ENCODE data around the gene FAM20C.

Gene FAM20C

GRCh38 chr7:249989-250388, 57.6 kb downstream of the FAM20C start:
- no peak for DNase-seq (ENCODE audit: low read depth)
- H3K4me3 ChIP-seq (ENCODE audit: low read depth, low read length): no peak overlapping the region

GRCh38 chr7:250523-250922, 58.2 kb downstream of the FAM20C start:
- DNase-seq (ENCODE audit: low read depth): no peak
- H3K4me3 ChIP-seq (ENCODE audit: low read depth, low read length): no peak overlapping the region

- DNase-seq (ENCODE audit: low read depth): no peak
- H3K4me3 ChIP-seq (ENCODE audit: low read depth, low read length): no peak overlapping the region
Measured at GRCh38 chr7:251005-251404, 58.6 kb downstream of the FAM20C start.

- DNase-seq (ENCODE audit: low read depth): no peak
- H3K4me3 ChIP-seq (ENCODE audit: low read depth, low read length): no peak overlapping the region
Measured at GRCh38 chr7:251446-252175, 59.2 kb downstream of the FAM20C start.

GRCh38 chr7:252216-252965, 60.0 kb downstream of the FAM20C start:
- no peak overlapping the region for H3K4me3 ChIP-seq (ENCODE audit: low read depth, low read length)
- DNase-seq (ENCODE audit: low read depth): no peak

- DNase-seq (ENCODE audit: low read depth): no peak
Measured at GRCh38 chr7:252981-253380, 60.6 kb downstream of the FAM20C start.

GRCh38 chr7:253581-254336, 61.4 kb downstream of the FAM20C start:
- H3K4me3 ChIP-seq (ENCODE audit: low read depth, low read length): no peak overlapping the region
- DNase-seq (ENCODE audit: low read depth): no peak

More at GRCh38 chr7:252981-253380, 60.6 kb downstream of the FAM20C start:
- no peak overlapping the region for H3K4me3 ChIP-seq (ENCODE audit: low read depth, low read length)

GRCh38 chr7:254337-255037, 62.1 kb downstream of the FAM20C start:
- H3K4me3 ChIP-seq (ENCODE audit: low read depth, low read length): no peak overlapping the region
- no peak for DNase-seq (ENCODE audit: low read depth)

- DNase-seq (ENCODE audit: low read depth): no peak
- no peak overlapping the region for H3K4me3 ChIP-seq (ENCODE audit: low read depth, low read length)
Measured at GRCh38 chr7:255038-255435, 62.7 kb downstream of the FAM20C start.

GRCh38 chr7:255721-256361, 63.5 kb downstream of the FAM20C start:
- no peak for DNase-seq (ENCODE audit: low read depth)
- no peak overlapping the region for H3K4me3 ChIP-seq (ENCODE audit: low read depth, low read length)

- DNase-seq (ENCODE audit: low read depth): no peak
Measured at GRCh38 chr7:256461-256940, 64.1 kb downstream of the FAM20C start.

GRCh38 chr7:256981-257646, 64.7 kb downstream of the FAM20C start:
- no peak for DNase-seq (ENCODE audit: low read depth)
- no peak overlapping the region for H3K4me3 ChIP-seq (ENCODE audit: low read depth, low read length)

More at GRCh38 chr7:256461-256940, 64.1 kb downstream of the FAM20C start:
- no peak overlapping the region for H3K4me3 ChIP-seq (ENCODE audit: low read depth, low read length)

GRCh38 chr7:257647-257992, 65.2 kb downstream of the FAM20C start:
- DNase-seq (ENCODE audit: low read depth): no peak

GRCh38 chr7:258476-259190, 66.3 kb downstream of the FAM20C start:
- DNase-seq (ENCODE audit: low read depth): no peak
- no peak overlapping the region for H3K4me3 ChIP-seq (ENCODE audit: low read depth, low read length)

More at GRCh38 chr7:257647-257992, 65.2 kb downstream of the FAM20C start:
- no peak overlapping the region for H3K4me3 ChIP-seq (ENCODE audit: low read depth, low read length)

GRCh38 chr7:259191-259505, 66.8 kb downstream of the FAM20C start:
- no peak for DNase-seq (ENCODE audit: low read depth)
- no peak overlapping the region for H3K4me3 ChIP-seq (ENCODE audit: low read depth, low read length)

GRCh38 chr7:259751-260405, 67.5 kb downstream of the FAM20C start:
- no peak for DNase-seq (ENCODE audit: low read depth)
- H3K4me3 ChIP-seq (ENCODE audit: low read depth, low read length): no peak overlapping the region

GRCh38 chr7:260441-261281, 68.3 kb downstream of the FAM20C start:
- no peak overlapping the region for H3K4me3 ChIP-seq (ENCODE audit: low read depth, low read length)
- no peak for DNase-seq (ENCODE audit: low read depth)

All from skeletal muscle cell (primary cell).